RWPE1 (cell line): ENCODE measurements around the gene CNN2.
A peak's percentile ranks its signal among the peaks of the same experiment; 100 is the strongest.

Experiments used
- CTCF ChIA-PET: fragments of 350-600 bp; sonication (Branson Sonifier 250); formaldehyde crosslinking; extraction: SDS; loops from one replicate; lab custom pipeline; 2021; lab: Yijun Ruan, JAX
- POLR2A ChIA-PET: fragments of 400-600 bp; formaldehyde crosslinking; extraction: SDS; loops from one replicate; lab custom pipeline; 2020; ENCODE audit warnings: antibody characterized with exemption; ENCODE audit not compliant: low non-redundant PET; lab: Yijun Ruan, JAX
- DNase-seq: peaks from one replicate; pipeline ENCODE4 v3.0.0; 2012; ENCODE audit warnings: low spot score
- H3K27ac ChIP-seq: fragments of 450-650 bp; 2 replicates; pipeline ENCODE4 v1.5.1; 2017
- TF ChIP-seq, protein P1 (sequence below): fragments of 450-650 bp; conservative IDR thresholded peaks from 2 replicates; pipeline ENCODE4 v1.5.1; 2017; ENCODE audit warnings: low read depth, mild to moderate bottlenecking

Gene CNN2

DNA sequence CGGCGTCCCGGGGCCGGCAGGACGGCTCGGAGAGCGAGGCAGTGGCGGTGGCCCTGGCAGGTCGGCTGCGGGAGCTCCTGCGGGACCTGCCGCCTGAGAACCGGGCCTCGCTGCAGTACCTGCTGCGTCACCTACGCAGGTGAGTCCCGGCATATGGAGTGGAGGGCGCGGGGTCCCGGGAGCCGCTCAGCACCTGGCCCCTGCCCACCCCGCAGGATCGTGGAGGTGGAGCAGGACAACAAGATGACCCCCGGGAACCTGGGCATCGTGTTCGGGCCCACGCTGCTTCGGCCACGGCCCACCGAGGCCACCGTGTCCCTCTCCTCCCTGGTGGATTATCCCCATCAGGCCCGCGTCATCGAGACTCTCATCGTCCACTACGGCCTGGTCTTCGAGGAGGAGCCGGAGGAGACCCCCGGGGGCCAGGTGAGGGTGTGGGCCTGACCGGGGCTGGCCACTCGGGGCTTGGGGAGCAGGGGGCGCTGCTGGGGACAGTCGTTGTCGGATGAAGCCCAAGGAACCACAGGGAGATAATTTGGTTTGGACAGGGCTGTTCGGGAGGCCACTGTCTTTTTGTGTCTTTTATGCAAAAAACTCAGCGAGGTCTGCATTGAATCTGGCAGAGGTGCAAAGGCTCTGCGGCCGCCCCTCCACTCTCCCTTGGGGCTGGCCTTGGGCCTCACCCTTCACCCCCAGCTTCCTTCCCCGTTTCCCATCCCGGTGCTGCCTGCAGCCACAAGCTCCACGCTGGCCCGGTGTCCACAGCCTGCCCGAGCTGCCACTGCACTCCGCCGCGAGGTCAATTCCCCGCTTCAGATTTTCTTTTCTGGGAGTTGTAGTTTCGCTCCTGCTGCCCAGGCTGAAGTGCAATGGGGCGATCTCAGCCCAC is 56.8 kb downstream of the CNN2 start:
- TF ChIP-seq, protein P1, sequence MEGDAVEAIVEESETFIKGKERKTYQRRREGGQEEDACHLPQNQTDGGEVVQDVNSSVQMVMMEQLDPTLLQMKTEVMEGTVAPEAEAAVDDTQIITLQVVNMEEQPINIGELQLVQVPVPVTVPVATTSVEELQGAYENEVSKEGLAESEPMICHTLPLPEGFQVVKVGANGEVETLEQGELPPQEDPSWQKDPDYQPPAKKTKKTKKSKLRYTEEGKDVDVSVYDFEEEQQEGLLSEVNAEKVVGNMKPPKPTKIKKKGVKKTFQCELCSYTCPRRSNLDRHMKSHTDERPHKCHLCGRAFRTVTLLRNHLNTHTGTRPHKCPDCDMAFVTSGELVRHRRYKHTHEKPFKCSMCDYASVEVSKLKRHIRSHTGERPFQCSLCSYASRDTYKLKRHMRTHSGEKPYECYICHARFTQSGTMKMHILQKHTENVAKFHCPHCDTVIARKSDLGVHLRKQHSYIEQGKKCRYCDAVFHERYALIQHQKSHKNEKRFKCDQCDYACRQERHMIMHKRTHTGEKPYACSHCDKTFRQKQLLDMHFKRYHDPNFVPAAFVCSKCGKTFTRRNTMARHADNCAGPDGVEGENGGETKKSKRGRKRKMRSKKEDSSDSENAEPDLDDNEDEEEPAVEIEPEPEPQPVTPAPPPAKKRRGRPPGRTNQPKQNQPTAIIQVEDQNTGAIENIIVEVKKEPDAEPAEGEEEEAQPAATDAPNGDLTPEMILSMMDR = no peak
- peak overlapping the region; percentile 84 for H3K27ac ChIP-seq
- no peak for DNase-seq
- ChIA-PET CTCF (interaction anchor here (0.5 to 1.4 kb wide), 4 partner anchors 15 to 1448 kb away, joined by 3 to 5 read pairs (median 3); no protein-coding TSS in a partner anchor), POLR2A (interaction anchor here (1.1 kb wide), 1 partner anchor 54 kb away, joined by 3 read pairs; no protein-coding TSS in a partner anchor)

DNA sequence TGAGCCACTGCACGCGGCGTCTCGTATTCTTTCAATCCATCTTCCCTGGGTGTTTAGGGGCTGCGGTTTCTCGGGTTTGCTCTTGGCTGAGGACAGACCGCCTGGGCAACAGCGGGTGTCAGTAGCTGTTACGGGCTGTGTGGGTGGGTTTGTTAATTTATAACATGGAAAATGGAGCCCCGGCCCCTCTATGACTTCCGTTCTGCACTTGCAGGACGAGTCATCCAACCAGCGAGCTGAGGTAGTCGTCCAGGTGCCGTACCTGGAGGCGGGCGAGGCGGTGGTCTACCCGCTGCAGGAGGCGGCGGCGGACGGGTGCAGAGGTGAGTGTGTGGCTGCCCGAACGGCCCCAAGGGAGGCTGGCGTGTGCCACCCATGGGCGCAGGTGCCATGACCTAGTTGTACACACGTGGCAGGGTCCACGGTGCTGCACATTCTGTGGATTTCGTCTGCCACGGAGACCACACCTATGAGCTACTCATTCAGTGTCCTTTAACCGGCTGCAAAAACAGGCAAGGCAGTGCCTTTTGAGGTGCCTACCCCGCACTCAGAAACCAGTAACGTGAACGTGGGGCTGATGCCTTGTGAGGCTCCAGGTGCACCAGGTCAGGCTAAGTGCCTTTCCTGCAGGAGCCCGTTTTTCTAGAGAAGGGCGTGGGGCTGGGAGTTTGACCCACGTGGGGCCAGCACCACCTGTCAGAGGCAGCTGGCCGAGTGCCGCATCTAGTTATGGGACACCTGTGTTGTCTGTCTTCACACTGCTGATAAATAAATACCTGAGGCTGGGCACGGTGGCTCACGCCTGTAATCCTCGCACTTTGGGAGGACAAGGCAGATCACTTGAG is 57.8 kb downstream of the CNN2 start:
- POLR2A ChIA-PET = interaction anchor here (0.6 kb wide), 1 partner anchor 12 kb away, joined by 3 read pairs; no protein-coding TSS in a partner anchor
- no peak for DNase-seq
- CTCF ChIA-PET = interaction anchor here (1.4 kb wide), 1 partner anchor 19 kb away, joined by 5 read pairs; no protein-coding TSS in a partner anchor
- peak overlapping the region; percentile 84 for H3K27ac ChIP-seq
- TF ChIP-seq, protein P1 = no peak

DNA sequence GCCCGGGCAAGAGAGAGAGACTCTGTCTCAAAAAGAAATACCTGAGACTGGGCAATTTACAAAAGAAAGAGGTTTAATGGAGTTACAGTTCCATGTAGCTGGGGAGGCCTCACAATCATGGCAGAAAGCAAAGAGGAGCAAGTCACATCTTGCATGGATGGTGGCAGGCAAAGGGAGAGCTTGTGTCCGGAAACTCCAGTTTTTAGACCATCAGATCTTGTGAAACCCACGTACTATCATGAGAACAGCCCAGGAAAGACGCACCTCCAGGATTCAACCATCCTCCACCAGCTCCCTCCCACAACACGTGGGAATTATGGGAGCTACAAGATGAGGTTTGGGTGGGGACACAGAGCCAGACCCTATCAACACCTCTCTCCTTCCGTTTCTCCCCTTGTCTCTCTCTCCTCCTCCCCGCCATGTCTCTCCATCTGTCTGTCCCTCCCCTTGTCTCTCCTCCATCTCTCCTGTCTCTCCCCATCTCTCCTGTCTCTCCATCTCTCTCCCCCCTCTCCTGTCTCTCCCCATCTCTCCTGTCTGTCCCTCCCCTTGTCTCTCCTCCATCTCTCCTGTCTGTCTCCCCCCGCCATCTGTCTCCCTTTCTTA is 58.7 kb downstream of the CNN2 start:
- H3K27ac ChIP-seq = peak overlapping the region; percentile 84
- POLR2A ChIA-PET = interaction anchor here (0.6 kb wide), 1 partner anchor 13 kb away, joined by 3 read pairs; no protein-coding TSS in a partner anchor
- CTCF ChIA-PET = interaction anchor here (0.6 to 0.7 kb wide), 2 partner anchors 14 to 43 kb away, joined by 3 to 5 read pairs; no protein-coding TSS in a partner anchor

DNA sequence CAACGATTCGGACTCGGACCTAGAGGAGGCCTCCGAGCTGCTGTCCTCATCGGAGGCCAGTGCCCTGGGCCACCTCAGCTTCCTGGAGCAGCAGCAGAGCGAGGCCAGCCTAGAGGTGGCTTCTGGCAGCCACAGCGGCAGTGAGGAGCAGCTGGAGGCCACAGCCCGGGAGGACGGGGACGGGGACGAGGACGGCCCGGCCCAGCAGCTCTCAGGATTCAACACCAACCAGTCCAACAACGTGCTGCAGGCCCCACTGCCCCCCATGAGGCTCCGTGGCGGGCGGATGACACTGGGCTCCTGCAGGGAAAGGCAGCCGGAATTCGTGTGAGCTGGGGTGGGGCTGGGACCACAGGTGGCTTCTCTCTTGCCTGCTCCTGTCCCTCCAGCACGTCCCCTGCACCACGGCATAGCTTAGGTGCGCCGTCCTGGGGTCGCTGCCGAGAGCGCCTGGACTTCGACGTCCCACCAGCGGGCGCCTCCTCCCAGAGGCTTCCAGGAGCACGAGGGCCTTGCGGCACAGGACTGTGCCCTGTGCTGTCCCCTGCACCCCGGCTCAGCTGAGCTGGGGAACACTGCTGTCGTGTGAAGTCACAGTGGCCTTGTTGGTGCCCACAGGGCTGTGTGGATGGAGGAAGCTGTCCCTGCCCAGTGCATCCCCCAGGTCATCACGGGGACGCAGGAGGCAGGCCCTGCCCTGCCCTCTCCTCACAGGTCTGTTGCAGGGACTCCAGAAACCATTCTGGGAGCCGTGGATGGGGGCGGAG is 59.5 kb downstream of the CNN2 start:
- TF ChIP-seq, protein P1 = no peak
- ChIA-PET POLR2A (no interaction called here), CTCF (interaction anchor here (0.6 to 0.7 kb wide), 3 partner anchors 14 to 44 kb away, joined by 3 to 5 read pairs (median 4); no protein-coding TSS in a partner anchor)
- DNase-seq = no peak
- peak overlapping the region; percentile 84 for H3K27ac ChIP-seq

More for the DNA sequence above, 58.7 kb downstream of the CNN2 start:
- DNase-seq = no peak
- TF ChIP-seq, protein P1 = no peak

DNA sequence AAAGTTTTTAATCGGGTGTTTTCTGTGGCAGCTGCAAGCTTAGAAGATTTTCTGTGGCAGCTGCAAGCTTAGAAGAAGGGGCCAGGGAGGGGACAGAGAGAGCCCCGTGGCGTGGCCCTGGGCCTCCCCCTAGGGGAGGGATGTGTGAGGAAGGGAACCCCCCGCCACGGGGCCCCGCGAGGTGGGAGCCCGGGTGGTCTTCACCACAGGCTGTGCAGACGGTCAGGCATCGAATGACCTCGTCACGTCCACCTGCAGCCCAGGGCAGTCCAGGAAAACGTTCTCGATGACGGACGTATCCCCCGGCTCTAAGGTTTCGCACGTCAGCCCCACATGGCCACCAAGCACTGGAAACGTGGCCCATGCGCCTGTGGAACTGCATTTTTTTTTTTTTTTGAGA is 60.2 kb downstream of the CNN2 start:
- H3K27ac ChIP-seq = peak overlapping the region; percentile 84
- TF ChIP-seq, protein P1 = no peak
- POLR2A ChIA-PET = interaction anchor here (0.6 kb wide), 1 partner anchor 24 kb away, joined by 3 read pairs; no protein-coding TSS in a partner anchor
- DNase-seq = no peak
- CTCF ChIA-PET = interaction anchor here (0.7 kb wide), 1 partner anchor 16 kb away, joined by 4 read pairs; no protein-coding TSS in a partner anchor
